HG03064 (cell line): ENCODE measurements around the gene LOXL1.

ENCODE experiments used
- ATAC-seq: cut with Tn5 transposase; IDR thresholded peaks from one replicate; pipeline ENCODE4 v1.9.1; 2021; ENCODE audit warnings: low read depth; ENCODE audit not compliant: unreplicated experiment

LOXL1 gene

GRCh38 chr15:73918784-73919183 is 7.5 kb upstream of the LOXL1 start:
- no peak for ATAC-seq

GRCh38 chr15:73919706-73920105 is 6.6 kb upstream of the LOXL1 start:
- ATAC-seq, result no peak

- ATAC-seq, result no peak
Observed at GRCh38 chr15:73921254-73921925, 4.9 kb upstream of the LOXL1 start.

- ATAC-seq, result no peak
Observed at GRCh38 chr15:73922186-73923151, 3.8 kb upstream of the LOXL1 start.

GRCh38 chr15:73923156-73923487 is 3.1 kb upstream of the LOXL1 start:
- ATAC-seq, result no peak

- no peak for ATAC-seq
Observed at GRCh38 chr15:73923488-73924164, 2.6 kb upstream of the LOXL1 start.

- ATAC-seq, result no peak
Observed at GRCh38 chr15:73924171-73924921, 1.9 kb upstream of the LOXL1 start.

GRCh38 chr15:73925848-73926218 is 429 bp upstream of the LOXL1 start:
- ATAC-seq, result no peak

- no peak for ATAC-seq
Observed at GRCh38 chr15:73927003-73927475, 777 bp downstream of the LOXL1 start.

GRCh38 chr15:73927476-73928240 is 1.4 kb downstream of the LOXL1 start:
- no peak for ATAC-seq

- no peak for ATAC-seq
Observed at GRCh38 chr15:73928241-73928579, 1.9 kb downstream of the LOXL1 start.

GRCh38 chr15:73928971-73929627 is 2.8 kb downstream of the LOXL1 start:
- no peak for ATAC-seq

- ATAC-seq, result no peak
Observed at GRCh38 chr15:73930371-73930770, 4.1 kb downstream of the LOXL1 start.

GRCh38 chr15:73930790-73931281 is 4.6 kb downstream of the LOXL1 start:
- ATAC-seq, result no peak

- ATAC-seq, result no peak
Observed at GRCh38 chr15:73931441-73931840, 5.2 kb downstream of the LOXL1 start.

GRCh38 chr15:73932381-73933191 is 6.3 kb downstream of the LOXL1 start:
- no peak for ATAC-seq

GRCh38 chr15:73934281-73934680 is 8.0 kb downstream of the LOXL1 start:
- ATAC-seq, result no peak

GRCh38 chr15:73935547-73935946 is 9.3 kb downstream of the LOXL1 start:
- no peak for ATAC-seq
